Karpas-422 (cell line): ENCODE data around the gene FN1. TPM values are rescaled to one million over a fixed set of nuclear protein-coding genes. Genes with fewer than 3 reads are reported as not detected.
"Not testable (repeated sequence)": the region's sequence is repeated elsewhere in the genome, so short reads cannot be mapped to it uniquely, and the experiment has no call there.

Experiments
- DNase-seq: peaks from one replicate; pipeline ENCODE4 v3.0.0-alpha.2; 2015
- H2AFZ ChIP-seq: fragments of 200-600 bp; sonication (generic); 2 replicates; pipeline ENCODE4 v1.6.1; 2014; ENCODE audit warnings: antibody characterized with exemption, low read length, mixed read lengths
- H3K27ac ChIP-seq: fragments of 200-600 bp; sonication (generic); 2 replicates; pipeline ENCODE4 v1.5.1; 2014; ENCODE audit warnings: mild to moderate bottlenecking, low read length, moderate library complexity
- H3K27me3 ChIP-seq: fragments of 200-600 bp; sonication (generic); 2 replicates; pipeline ENCODE4 v1.6.1; 2014; ENCODE audit warnings: low read length, mixed read lengths
- H3K36me3 ChIP-seq: fragments of 200-600 bp; sonication (generic); 2 replicates; pipeline ENCODE4 v1.6.1; 2014; ENCODE audit warnings: low read length, mixed read lengths; ENCODE audit not compliant: insufficient read depth
- H3K4me1 ChIP-seq: fragments of 200-600 bp; sonication (generic); 2 replicates; pipeline ENCODE4 v1.6.1; 2014; ENCODE audit warnings: mild to moderate bottlenecking, low read length, mixed read lengths
- H3K4me2 ChIP-seq: fragments of 200-600 bp; sonication (generic); 2 replicates; pipeline ENCODE4 v1.6.1; 2014; ENCODE audit warnings: low read length, low read depth, mild to moderate bottlenecking; ENCODE audit not compliant: poor library complexity, severe bottlenecking
- H3K4me3 ChIP-seq: fragments of 200-600 bp; sonication (generic); 2 replicates; pipeline ENCODE4 v1.5.1; 2014; ENCODE audit warnings: mild to moderate bottlenecking, antibody characterized with exemption, low read length, mixed read lengths
- H3K79me2 ChIP-seq: fragments of 200-600 bp; sonication (generic); 2 replicates; pipeline ENCODE4 v1.6.1; 2014; ENCODE audit warnings: mild to moderate bottlenecking, low read length, mixed read lengths
- H3K9ac ChIP-seq: fragments of 200-600 bp; sonication (generic); 2 replicates; pipeline ENCODE4 v1.6.0; 2014; ENCODE audit warnings: low read length
- H3K9me2 ChIP-seq: fragments of 200-600 bp; sonication (generic), shearing (Covaris generic); replicated peaks from 2 replicates; pipeline ENCODE4 v1.6.0; 2014; ENCODE audit warnings: mild to moderate bottlenecking, low read length, moderate library complexity; ENCODE audit not compliant: insufficient read depth
- H3K9me3 ChIP-seq: fragments of 300-700, 200-600 bp; sonication (generic); 2 replicates; pipeline ENCODE4 v1.6.1; 2014; ENCODE audit warnings: low read length, mixed read lengths
- H4K20me1 ChIP-seq: fragments of 200-600 bp; sonication (generic); 2 replicates; pipeline ENCODE4 v1.6.1; 2014; ENCODE audit warnings: mild to moderate bottlenecking, antibody characterized with exemption, low read length, low read depth; ENCODE audit not compliant: insufficient read depth
- total RNA-seq: library from RNA; depleted of rRNA; stranded (reverse); fragments of >200 nt; shearing (Covaris generic); gene quantifications from 2 replicates; pipeline ENCODE4 v1.2.3, GENCODE V29; 2014; ENCODE audit warnings: low replicate concordance

Gene FN1
- total RNA-seq, 1 experiment from 2014 or later = 0.67 TPM

GRCh38 chr2:215414674-215415073, 21.2 kb downstream of the FN1 start:
- Histone ChIP-seq H3K27me3 (no peaks in the 10 kb centered on the region), H3K4me3 (no peak overlapping the region), H3K36me3 (no peaks in the 10 kb centered on the region), H3K79me2 (no peaks in the 10 kb centered on the region), H3K27ac (no peak overlapping the region), H3K9me2 (no peaks in the 10 kb centered on the region), H3K9me3 (no peaks in the 10 kb centered on the region), H3K4me2 (no peak overlapping the region), H2AFZ (no peak overlapping the region), H3K4me1 (no peaks in the 10 kb centered on the region), H4K20me1 (no peaks in the 10 kb centered on the region), H3K9ac (no peak overlapping the region)
- no peak for DNase-seq

- Histone ChIP-seq H3K36me3 (no peaks in the 10 kb centered on the region), H3K9me2 (no peaks in the 10 kb centered on the region), H3K79me2 (no peaks in the 10 kb centered on the region), H3K9me3 (no peaks in the 10 kb centered on the region), H3K27me3 (no peaks in the 10 kb centered on the region), H4K20me1 (no peaks in the 10 kb centered on the region), H2AFZ (no peak overlapping the region), H3K4me2 (no peak overlapping the region), H3K9ac (no peak overlapping the region), H3K4me1 (no peaks in the 10 kb centered on the region), H3K4me3 (no peak overlapping the region), H3K27ac (no peak overlapping the region)
- no peak for DNase-seq
Measured at GRCh38 chr2:215413974-215414373, 21.9 kb downstream of the FN1 start.

- no peak for DNase-seq
- Histone ChIP-seq H3K4me3 (no peak overlapping the region), H3K79me2 (no peaks in the 10 kb centered on the region), H3K9ac (no peak overlapping the region), H3K27me3 (no peaks in the 10 kb centered on the region), H3K36me3 (no peaks in the 10 kb centered on the region), H3K4me1 (no peaks in the 10 kb centered on the region), H3K9me2 (no peaks in the 10 kb centered on the region), H3K27ac (no peak overlapping the region), H3K4me2 (no peak overlapping the region), H3K9me3 (no peaks in the 10 kb centered on the region), H4K20me1 (no peaks in the 10 kb centered on the region), H2AFZ (no peak overlapping the region)
Measured at GRCh38 chr2:215413484-215413777, 22.4 kb downstream of the FN1 start.

- H3K36me3 ChIP-seq = no peaks in the 10 kb centered on the region
- no peak overlapping the region for H3K4me3 ChIP-seq
- no peak overlapping the region for H2AFZ ChIP-seq
- no peak overlapping the region for H3K9ac ChIP-seq
- DNase-seq = no peak
- H3K9me3 ChIP-seq = no peaks in the 10 kb centered on the region
- H3K4me1 ChIP-seq = no peaks in the 10 kb centered on the region
- no peak overlapping the region for H3K27ac ChIP-seq
- no peak overlapping the region for H3K4me2 ChIP-seq
- no peaks in the 10 kb centered on the region for H4K20me1 ChIP-seq
- no peaks in the 10 kb centered on the region for H3K9me2 ChIP-seq
- H3K27me3 ChIP-seq = no peaks in the 10 kb centered on the region
- H3K79me2 ChIP-seq = no peaks in the 10 kb centered on the region
Measured at GRCh38 chr2:215411941-215412743, 23.7 kb downstream of the FN1 start.

- H3K27ac ChIP-seq = no peak overlapping the region
- H3K4me3 ChIP-seq = no peak overlapping the region
- H3K9me3 ChIP-seq = no peaks in the 10 kb centered on the region
- no peak for DNase-seq
- no peaks in the 10 kb centered on the region for H3K27me3 ChIP-seq
- no peaks in the 10 kb centered on the region for H3K9me2 ChIP-seq
- no peaks in the 10 kb centered on the region for H3K79me2 ChIP-seq
- no peaks in the 10 kb centered on the region for H3K4me1 ChIP-seq
- H2AFZ ChIP-seq = no peak overlapping the region
- no peaks in the 10 kb centered on the region for H4K20me1 ChIP-seq
- no peak overlapping the region for H3K9ac ChIP-seq
- H3K36me3 ChIP-seq = no peaks in the 10 kb centered on the region
- no peak overlapping the region for H3K4me2 ChIP-seq
Measured at GRCh38 chr2:215410932-215411285, 25.0 kb downstream of the FN1 start.

GRCh38 chr2:215410181-215410931, 25.5 kb downstream of the FN1 start:
- not testable (repeated sequence) for H3K9me3 ChIP-seq, H4K20me1 ChIP-seq, H3K79me2 ChIP-seq, H2AFZ ChIP-seq, DNase-seq, H3K4me2 ChIP-seq, H3K4me3 ChIP-seq, H3K27ac ChIP-seq, H3K9me2 ChIP-seq, H3K4me1 ChIP-seq, H3K36me3 ChIP-seq, H3K27me3 ChIP-seq, H3K9ac ChIP-seq

GRCh38 chr2:215409331-215410127, 26.3 kb downstream of the FN1 start:
- Histone ChIP-seq H3K79me2 (no peaks in the 10 kb centered on the region), H3K36me3 (no peaks in the 10 kb centered on the region), H4K20me1 (no peaks in the 10 kb centered on the region), H3K4me1 (no peaks in the 10 kb centered on the region), H3K4me3 (no peak overlapping the region), H3K27ac (no peak overlapping the region), H3K4me2 (no peak overlapping the region), H2AFZ (no peak overlapping the region), H3K9me3 (no peaks in the 10 kb centered on the region), H3K9ac (no peak overlapping the region), H3K9me2 (no peaks in the 10 kb centered on the region), H3K27me3 (no peaks in the 10 kb centered on the region)
- no peak for DNase-seq

- not testable (repeated sequence) for H3K4me1 ChIP-seq, DNase-seq, H4K20me1 ChIP-seq, H3K9me3 ChIP-seq, H3K4me2 ChIP-seq, H3K79me2 ChIP-seq, H3K36me3 ChIP-seq, H3K9me2 ChIP-seq, H3K27ac ChIP-seq, H2AFZ ChIP-seq, H3K27me3 ChIP-seq, H3K9ac ChIP-seq, H3K4me3 ChIP-seq
Measured at GRCh38 chr2:215408441-215408840, 27.4 kb downstream of the FN1 start.
